NCI-H1694 treated with DMSO at 0.1 percent for 48 hours (cell line): Measurements from ENCODE around the gene SLC25A30.

Experiments used
- DNase-seq: peaks from one replicate; lab custom pipeline; 2025; lab: John Stamatoyannopoulos, UW

Gene SLC25A30, protein sequence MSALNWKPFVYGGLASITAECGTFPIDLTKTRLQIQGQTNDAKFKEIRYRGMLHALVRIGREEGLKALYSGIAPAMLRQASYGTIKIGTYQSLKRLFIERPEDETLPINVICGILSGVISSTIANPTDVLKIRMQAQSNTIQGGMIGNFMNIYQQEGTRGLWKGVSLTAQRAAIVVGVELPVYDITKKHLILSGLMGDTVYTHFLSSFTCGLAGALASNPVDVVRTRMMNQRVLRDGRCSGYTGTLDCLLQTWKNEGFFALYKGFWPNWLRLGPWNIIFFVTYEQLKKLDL

DNA sequence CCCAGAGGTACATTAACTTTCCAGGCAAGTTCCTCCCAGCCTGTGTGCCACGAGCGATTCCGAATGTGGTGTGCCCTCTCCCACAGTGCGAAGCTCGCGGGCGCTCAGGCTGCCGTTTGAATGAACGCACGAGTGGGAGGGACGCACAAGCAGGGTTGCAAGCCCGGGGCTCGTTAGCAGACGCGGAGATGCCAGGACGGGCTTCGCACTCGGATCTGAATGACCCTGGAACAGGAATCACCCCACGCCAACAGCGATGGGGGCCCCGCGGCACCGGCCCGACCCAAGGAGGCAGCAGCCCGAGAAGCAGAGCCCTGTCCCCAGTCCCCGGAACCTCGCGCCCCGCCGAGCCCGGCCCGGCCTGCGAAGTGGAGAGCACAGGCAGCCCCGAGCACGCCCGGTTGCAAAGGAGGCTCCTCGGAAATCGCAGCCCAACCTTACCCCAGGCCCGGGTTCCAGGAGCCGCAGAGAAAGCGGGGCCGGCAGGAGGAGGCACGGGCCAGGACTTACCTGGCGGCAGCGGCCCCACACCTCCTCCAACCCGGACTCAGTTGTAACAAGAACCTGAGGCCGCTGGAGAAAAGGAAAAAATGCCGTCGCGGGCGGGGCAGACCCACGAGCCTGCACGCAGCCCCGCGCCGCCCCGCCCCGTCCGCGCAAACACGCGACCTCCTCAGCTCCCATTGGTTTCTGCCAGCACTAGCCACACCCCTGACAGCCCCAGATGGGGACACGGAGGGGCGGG is at the start of gene SLC25A30:
SLC25A30 (minus strand) TSS at position 584 of the 745 bp plus-strand sequence. CDS start 6,948 bp downstream, outside the sequence.
- peak; percentile 57 for DNase-seq

DNA sequence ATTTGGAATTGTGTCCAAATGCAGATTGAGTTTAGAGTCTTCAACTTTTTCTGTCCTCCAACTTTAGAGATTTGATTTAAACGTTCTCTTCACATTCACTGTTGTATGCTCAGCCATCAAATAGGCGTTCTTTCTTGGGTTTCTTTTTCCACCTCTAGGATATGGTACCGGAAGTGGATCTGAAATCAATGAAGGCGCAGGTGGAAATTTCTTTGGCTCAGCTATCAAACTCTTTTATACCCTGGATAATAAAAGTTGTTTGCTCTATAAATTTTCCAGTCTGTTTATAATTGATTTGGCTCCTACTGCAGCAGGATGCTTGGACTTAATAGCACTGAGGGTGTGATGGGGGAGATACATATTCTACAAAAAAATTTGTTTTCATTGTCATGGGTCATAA is 48.2 kb upstream of the SLC25A30 start:
- no peak for DNase-seq

DNA sequence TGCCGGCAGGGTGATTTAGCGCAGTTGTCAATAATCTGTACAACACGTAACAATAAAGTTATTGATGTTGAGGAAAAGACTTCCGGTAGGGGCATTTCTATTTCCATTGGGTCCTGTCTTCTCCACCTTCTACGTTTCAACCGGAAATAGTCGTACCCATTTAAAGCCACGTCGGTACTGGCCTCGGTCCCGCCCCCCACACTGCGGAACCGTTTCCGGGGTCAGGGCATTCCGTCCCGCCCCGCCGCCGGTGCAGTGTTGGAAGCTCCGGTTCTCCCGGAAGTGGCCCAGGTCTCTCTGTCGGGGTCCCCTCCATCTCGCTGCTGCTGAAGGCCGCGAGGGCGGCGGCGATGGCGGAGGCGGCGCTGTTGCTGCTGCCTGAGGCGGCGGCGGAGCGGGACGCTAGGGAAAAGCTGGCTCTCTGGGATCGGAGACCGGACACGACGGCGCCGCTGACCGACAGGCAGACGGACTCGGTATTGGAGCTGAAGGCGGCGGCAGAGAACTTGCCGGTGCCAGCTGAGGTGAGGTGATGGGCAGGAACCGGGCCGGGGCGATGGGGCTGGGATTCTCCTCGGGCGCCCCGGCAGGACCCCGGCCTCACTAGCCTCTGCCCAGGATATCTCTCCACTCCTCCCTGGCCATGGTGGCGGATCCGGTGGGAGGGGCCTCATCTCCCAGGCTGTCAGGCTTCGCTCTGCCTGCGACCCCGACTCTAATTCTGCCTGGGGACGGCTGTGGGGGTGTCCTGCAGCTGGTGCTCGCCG is 46.7 kb upstream of the SLC25A30 start, which contains the start of gene COG3:
COG3 (plus strand) TSS at position 253 of the 767 bp plus-strand sequence; CDS start at position 351, 98 bp downstream.
- peak; percentile 96 for DNase-seq

DNA sequence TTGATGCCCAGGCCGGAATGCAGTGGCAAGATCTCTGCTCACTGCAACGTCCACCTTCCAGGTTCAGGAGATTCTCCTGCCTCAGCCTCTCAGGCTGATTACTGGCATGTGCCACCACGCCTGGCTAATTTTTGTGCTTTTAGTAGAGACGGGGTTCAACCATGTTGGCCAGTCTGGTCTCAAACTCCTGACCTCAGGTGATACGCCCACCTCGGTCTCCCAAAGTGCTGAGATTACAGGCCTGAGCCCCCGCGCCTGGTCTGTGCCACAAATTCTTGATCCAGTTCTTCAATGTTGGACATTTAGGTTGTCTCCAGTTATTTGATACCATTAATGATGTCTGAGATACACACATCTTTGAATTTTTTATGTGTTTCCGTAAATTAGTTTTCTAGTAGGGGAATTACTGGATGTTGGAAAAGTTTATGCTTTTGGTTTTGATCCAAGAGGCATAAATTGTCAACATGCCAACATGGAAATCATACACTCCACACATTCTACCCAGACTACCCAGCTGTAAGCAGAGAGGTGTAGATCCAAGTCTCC is 46.0 kb upstream of the SLC25A30 start:
- no peak for DNase-seq

DNA sequence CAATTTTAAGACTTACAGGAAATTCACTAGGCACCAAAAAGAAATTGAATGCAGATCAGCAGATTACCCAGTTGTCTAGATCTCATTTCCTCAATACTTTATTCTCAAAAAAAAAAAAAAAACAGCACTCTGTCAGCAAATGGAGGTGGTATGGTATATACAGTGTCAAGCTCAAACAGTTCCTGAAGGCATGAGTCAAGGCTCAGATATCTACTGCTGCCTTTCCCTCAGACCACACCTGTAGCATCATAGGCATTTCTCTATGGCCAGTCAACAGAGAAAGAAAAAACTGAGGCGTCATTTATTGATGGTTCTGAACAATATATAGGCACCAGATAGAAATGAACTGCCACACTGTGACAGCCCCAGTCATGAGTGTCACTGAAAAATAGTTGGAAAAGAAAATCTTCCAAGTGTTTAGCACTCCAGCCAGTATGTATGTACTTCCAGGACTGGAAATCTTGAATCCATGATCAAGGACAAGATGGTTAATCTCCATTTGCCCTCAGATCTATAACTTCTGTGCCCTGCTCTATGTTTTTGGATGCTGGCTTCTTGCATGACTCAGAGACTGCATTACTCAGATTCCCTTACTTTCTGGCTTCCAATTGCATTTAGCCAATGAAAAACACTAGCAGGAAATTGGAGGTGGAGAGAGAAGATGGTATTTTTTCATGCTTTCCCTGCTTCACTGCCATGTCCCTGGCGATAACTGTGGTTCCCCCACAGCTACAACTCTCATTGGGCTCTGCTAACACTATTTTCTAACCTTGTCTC is 38.2 kb upstream of the SLC25A30 start:
- DNase-seq: no peak

DNA sequence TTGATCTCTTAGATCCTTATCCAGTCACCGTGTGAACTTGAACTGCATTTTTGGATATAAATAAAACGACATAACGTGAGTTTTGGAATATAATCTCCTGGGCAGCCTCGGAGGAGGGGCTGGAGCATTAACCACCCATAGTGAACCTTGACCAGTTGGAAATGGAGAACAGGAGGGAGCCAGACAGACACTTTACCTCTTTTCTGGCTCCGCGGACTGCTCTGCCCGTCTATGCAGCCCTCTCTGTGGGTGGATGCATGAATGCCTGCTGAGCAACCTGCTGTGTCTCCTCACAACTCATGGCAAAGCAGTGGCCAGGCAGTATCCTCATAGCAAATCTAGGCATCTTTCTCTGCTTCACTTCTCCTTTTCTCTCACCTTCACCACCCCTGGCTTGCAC is 36.0 kb upstream of the SLC25A30 start:
- DNase-seq: no peak

DNA sequence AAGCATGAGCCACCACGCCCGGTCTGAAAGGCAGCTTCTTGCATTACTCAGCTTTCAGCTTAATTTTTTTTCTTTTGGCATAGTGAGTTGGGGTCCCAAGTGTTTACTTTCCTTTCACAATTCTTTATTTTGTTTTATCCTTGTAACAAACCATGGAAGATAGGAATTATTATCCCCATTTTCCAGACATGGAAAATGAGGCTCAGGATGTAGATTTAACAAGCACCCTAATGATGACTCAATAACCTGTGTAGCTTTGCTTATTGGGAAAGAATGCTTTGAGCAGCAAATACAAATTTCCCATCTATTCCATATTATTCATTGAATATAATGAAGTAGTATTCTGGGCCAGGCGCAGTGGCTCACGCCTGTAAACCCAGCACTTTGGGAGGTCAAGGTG is 33.1 kb upstream of the SLC25A30 start:
- no peak for DNase-seq

DNA sequence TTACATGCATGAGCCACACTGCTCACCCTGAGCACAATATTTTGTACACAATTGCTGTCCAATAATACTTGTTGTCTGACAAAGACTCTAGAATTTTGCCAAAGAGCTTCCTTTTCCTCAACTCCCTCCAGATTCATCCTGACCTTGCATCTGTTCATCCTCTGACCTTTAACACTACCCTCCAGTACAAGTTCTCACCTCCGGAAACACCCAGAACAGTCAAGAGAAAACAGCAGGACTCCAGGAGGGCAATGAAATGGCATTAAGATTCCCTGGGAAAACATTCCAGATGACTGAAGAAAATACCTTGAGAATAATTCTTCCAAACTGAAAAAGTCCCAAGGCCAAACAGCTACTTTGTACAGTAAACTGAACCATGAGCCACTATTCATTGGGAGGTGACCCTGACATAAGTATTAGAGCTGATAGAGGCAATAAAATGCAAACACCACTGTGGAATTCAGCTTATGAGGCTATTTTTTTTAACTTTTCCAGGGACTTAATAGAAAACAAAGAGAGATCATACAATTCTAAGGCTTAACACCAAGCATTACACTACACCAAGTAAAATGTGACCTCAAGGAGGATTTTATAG is 30.9 kb upstream of the SLC25A30 start:
- DNase-seq: no peak

DNA sequence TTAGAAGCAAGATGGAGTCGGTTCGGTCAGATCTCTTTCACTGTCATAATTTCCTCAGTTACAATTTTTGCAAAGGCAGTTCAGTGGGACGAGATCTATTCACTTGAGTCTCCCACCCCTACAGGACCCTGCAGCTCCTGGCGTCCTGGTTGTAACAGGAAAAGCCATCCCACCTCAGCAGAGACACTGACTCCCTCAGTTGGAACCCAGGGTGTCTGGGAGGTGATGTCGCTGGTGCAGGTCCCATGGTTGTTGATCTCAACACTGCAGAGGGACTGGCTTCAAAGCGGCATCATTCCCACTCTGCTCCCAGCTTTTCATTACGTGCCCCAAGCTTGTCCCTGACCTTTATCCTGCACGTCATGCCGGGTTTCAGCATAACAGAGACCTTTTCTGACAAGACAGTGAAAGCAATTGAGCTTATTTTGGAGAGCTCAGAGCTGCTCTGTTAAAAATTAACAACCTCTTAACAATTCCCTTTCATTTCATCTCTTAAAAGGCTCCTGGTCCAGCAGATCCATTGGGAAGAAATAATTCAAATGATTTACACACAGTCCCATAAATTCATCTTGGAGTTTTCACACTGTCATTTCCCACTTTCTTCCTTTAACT is 29.0 kb upstream of the SLC25A30 start:
- DNase-seq: no peak

DNA sequence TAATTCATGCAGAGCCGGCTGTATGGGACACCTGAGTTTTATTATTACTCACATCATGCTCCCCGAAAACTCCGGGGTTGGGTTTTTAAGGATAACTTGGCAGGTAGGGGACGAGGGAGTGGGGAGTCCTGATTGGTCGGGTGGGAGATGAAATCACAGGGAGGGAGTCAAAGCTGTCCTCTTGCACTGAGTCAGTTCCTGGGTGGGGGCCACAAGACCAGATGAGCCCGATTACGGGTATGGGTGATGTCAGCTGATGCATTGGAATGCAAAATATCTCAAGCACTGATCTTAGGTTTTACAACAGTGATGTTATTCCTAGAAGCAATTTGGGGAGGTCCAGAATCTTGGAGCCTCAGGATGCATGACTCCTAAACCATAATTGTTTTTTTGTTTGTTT is 28.0 kb upstream of the SLC25A30 start:
- no peak for DNase-seq

DNA sequence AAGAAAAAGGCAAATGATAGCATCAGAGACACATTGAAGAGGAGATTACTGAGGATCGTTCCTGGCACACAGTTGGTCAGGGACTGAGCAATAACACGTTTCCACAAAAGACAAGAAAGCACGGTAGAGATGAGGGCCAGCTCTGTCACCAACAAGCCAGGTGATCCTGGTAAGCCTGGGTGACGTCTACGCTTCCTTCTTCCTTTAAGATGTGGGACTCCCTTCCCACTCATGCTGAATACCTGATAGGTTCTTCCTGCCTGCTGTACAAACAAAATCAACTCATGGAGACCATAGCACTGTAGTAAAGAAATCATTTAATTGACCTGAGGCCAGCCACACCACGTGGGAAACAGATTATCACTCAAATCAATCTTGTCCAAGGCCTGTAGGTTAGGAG is 26.9 kb upstream of the SLC25A30 start:
- DNase-seq: no peak

DNA sequence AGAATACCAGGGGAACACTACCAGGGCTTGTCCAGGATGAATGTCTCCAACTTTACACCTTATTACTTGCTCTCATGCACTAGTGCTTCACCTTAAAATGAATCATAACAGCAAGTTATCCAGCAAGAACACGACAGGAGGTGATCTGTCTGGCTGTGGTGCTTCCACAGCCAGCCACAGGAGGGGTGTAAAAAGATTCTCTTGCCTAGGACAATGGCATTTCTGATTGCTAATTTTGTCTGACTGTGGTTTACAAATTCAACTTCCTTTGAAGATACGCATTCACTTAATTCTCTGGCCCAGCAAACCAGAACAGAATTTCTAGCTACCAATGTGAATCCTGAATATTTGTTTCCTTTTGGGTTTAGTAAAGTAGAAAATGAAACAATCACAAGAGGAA is 23.5 kb upstream of the SLC25A30 start:
- DNase-seq: no peak

DNA sequence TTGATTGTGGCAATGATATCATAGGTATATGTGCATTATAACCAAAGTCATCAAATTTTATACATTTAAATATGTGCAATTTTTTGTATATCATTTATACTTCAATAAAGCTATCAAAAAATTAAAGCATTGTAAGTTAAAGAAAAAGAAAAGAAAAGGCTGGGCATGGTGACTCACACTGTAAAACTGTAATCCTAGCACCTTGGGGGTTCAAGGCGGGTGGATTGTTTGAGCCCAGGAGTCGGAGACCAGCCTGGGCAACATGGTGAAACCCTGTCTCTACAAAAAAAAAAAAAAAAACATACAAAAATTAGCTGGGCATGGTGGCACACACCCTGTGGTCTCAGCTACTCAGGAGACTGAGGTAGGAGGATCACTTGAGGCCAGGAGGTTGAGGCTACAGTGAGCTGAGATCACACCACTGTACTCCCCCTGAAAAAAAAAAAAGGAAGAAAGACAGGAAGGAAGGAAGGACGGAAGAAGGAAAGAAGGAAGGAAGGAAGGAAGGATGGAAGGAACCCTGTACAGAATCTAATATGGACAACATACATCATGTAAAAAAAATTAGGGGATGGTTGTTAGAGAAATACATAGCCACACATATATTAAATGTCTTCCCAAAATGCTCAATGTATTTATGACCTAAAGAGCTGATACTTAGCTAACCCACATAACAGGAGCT is 21.7 kb upstream of the SLC25A30 start:
- DNase-seq: no peak

DNA sequence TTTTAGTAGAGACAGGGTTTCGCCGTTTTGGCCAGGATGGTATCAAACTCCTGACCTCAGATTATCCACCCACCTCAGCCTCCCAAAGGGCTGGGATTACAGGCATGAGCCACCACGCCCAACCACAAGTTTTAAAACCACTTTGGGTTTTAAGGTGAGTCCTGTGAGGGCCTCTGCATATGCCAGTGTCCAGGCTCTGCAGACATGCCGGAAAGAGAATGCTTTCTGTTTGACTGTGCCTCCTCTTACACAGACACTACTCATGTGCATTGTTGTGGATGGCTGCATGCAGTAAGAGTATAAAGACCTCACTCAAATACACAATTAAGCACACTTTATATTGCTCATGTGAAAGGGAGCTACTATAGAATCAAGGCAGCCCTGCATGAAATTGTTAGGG is 20.8 kb upstream of the SLC25A30 start:
- no peak for DNase-seq

DNA sequence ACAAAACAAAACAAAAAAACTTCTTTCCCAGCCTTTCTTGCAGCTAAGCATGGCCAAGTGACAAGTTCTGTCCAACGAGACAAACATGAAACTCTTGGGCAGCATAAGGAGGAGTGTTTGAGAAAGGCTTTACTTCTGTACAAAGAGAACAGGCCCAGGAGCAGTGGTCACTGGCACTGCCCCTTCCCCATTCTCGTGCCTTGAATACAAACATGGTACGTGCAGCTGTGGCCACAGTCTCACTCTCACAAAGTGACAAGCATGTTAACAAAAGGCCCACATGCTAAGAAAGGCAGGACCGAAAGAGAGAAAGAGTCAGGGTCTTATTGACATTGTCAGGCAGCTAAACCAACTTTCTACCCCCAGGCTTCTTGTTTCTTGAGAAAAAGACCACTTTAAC is 19.8 kb upstream of the SLC25A30 start:
- no peak for DNase-seq

DNA sequence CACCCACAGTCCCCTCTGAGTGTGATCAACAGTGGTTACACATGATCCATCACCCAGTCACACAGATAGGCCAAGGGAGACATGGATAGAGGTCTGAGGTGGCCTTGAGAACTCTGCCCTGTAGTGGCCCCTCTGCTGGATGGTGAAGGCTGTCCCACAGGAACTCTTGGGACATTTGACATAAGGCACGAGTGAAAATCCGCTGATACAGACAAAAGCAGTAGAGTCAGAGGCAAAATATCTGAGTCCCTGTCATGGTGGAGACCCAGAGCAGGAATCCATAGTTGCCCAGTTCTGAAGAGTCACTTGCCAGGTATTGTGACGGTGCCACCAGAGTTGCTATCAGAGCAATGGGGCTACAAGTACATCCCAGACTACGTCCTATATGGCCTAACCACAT is 18.8 kb upstream of the SLC25A30 start:
- no peak for DNase-seq

DNA sequence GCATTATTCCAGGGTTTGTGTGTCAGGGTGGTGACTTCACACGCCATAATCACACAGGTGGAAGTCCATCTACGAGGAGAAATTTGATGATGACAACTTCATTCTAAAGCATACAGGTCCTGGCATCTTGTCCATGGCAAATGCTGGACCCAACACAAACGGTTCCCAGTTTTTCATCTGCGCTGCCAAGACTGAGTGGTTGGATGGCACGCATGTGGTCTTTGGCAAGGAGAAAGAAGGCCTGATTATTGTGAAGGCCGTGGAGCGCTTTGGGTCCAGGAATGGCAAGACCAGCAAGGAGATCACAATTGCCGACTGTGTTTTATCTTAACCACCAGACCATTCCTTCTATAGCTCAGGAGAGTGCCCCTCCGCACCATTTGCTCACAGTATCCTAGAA is 18.2 kb upstream of the SLC25A30 start:
- DNase-seq: no peak

DNA sequence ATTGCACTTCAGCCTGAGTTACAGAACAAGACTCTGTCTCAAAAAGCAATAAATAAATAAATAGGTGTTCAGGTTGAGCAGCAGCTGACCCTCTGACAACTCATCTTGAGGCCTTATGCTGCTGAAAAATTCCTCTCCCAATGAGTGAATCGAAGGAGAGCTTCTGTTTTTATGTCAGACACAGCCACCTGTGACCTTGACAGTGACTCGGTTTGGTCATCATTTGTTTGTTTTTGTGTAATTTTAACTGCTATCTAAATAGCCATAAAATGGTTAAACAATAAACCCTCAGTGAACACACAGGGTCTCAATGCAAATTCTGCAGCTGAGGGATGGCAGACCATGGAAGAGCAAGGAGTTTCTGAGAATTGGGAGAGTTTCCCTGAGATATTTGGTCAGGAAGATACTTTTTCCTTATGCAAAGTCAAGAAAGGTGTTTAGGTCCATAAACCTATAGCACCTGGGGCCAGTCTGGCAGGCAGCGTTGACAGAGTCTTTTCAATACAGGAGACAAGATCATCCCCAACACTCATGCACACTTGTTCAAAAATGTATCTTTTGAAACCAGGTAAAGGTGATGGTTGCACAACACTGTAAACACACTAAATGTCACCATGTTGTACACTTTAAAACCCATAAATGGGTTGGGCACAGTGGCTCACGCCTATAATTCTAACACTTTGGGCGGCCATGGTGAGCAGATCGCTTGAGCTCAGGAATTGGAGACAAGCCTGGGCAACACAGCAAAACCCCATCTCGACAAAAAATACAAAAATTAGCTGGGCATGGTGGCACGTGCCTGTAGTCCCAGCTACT is 16.6 kb upstream of the SLC25A30 start:
- DNase-seq: no peak

DNA sequence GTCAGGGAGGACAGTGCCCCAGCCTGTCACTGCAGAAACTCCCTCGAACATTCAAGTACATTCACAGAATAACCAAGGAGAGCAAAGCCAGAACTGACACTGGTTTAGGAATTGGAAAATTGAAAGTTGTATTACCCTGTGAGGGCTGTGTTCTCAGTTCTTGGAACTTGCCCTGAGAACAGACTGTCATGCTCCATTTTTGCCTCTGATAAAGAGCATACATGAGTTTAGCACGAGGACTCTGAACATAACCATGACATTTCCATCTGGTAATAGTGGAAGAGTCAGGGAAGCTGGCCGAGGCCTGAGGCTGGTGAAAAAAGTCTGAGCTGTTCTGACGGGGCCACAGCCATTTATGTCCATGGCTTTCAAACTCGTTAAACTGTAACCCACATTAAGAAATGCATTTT is 15.2 kb upstream of the SLC25A30 start:
- DNase-seq: no peak
